Measurements from ENCODE around the gene SRPX.

The SRPX gene

DNA sequence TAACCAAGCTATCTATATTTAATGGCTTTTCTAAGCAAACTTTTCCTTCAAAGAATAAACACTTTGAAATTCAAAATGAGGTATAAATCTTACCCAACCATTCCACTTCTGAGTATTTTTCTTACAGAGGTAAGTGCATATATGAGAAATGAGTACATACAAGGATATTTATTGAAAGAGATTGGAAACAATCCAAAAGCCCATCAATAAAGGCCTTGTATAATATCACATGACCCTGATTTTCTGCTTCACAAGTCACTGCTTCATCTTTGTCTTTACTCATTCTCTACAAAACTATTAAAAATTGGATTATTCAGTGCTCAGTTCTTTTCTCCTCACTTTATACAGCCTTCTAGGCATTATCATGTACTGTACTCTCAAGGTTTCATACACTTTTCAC lies 91.3 kb downstream of the SRPX start:
- no peak overlapping the region for H3K4me3 ChIP-seq (ENCODE audit: low read length)
- no peak for TF ChIP-seq ZNF274 (IDR thresholded peaks at IDR 0.05; ENCODE audit: low read depth, low read length)

DNA sequence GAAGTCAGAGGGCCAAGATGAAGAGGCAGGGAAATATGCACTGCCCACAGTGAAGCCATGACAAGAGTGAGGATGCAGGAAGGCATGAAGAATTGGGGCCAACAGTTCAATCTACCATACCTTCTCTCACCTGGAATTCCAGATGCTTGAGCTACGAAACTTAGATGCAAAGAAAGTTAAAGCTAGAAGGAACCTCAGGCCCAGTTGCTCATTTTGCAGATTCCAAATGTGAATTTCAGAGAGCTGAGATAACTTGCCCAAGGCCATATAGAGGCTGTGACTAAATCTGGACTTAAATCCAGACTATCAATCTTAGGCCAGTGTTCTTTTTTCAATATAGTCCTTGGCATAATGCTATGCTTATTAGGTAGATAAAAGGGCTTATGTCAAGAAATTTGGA lies 92.7 kb downstream of the SRPX start:
- no peak overlapping the region for H3K4me3 ChIP-seq (ENCODE audit: low read length)
- no peak for TF ChIP-seq ZNF274 (IDR thresholded peaks at IDR 0.05; ENCODE audit: low read depth, low read length)

DNA sequence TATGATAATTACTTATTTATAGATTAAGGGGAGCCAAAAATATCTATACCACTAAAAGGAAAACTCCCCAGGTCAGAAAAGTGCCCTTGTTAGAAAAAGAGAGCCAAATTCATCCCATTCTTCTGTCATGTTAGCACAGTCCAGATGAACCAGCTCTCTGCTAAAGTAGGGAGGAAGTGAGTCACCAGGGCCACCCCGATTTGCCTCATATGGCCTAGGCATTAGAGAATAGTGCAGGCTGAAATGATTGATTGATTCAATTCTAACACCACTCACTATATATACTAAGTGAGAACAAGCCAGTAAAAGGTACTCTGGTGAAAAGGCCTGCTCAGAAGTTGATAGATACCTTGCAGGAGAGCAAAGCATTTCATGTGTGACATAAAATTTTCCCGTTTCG lies 94.5 kb downstream of the SRPX start:
- no peak for TF ChIP-seq ZNF274 (IDR thresholded peaks at IDR 0.05; ENCODE audit: low read depth, low read length)
- H3K4me3 ChIP-seq (ENCODE audit: low read length), result no peak overlapping the region

DNA sequence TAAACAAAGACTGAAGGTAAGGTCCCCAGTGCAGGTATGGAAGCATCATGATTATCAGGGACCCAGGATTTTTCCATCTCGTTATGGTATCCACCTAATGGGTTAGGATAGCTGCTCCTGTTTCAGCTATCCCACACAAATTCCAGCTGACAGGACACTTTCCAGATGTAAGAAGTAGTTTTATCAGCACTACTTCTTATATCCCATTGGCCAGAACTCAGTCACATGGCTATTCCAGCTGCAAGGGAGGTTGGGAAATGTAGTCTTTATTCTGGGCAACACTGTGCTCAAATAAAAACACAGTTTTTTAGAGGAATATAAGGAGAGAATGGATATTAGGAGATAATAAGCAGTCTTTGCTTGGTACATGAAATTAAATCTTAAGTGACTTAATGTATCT lies 96.7 kb downstream of the SRPX start:
- TF ChIP-seq ZNF274 (IDR thresholded peaks at IDR 0.05; ENCODE audit: low read depth, low read length), result no peak
- no peak overlapping the region for H3K4me3 ChIP-seq (ENCODE audit: low read length)

DNA sequence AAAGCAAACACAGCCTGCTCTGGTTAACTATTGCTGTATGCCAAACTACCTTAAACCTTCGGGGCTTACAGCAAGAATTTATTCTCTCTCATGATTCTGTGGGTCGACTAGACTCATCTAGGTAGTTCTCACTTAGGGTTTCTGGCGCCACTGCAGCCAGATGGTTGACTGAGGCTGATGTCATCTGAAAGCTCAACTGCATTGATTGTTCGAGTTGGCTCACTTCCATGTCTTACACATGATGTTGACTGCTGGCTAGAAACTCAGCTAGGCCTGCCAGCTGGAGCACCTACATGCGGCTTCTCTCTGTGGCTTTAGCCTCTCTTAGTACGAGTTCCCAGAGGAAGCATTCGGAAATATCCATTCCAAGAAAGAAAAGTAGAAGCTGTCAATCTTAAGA lies 103.2 kb downstream of the SRPX start:
- H3K4me3 ChIP-seq (ENCODE audit: low read length), result no peak overlapping the region
- no peak for TF ChIP-seq ZNF274 (IDR thresholded peaks at IDR 0.05; ENCODE audit: low read depth, low read length)

DNA sequence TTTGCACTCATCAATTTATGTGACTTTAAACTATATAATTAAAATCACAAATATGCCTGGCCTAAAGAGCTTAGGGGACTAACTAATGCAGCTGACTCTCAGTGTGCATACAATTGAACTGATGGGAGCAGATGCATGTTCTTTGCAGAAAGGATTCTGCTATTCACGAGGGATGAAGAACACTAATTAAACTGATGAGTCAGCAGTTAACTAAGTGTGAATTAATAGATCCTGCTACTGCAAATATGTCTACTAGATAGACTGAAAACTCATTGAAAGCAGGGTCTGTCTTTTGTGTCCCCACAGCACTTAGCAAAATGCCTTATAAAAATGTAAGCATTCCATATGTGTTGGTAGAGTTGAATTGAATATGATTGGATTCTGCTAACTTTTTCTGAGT lies 104.0 kb downstream of the SRPX start:
- H3K4me3 ChIP-seq (ENCODE audit: low read length), result no peak overlapping the region

DNA sequence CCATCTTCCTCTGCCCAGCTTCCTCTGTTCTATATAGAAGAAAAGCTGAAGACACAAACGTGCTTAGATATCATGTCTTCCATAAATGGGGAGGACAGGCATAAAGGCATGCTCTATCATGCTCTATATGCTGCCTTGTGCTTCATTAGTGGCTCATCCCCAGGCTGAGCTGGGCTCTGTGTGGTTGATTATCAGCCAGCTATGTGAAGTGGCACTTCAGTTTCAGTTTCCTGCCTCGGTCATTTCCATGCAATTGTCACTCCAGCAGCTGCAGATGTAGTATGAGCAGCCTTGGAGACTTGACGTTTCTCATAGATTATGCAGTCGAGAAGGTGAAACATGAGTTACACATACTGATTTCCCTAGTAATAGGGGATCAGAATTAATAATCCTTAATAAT lies 108.1 kb downstream of the SRPX start:
- no peak for TF ChIP-seq ZNF274 (IDR thresholded peaks at IDR 0.05; ENCODE audit: low read depth, low read length)
- no peak overlapping the region for H3K4me3 ChIP-seq (ENCODE audit: low read length)

More for the DNA sequence above, 104.0 kb downstream of the SRPX start:
- no peak for TF ChIP-seq ZNF274 (IDR thresholded peaks at IDR 0.05; ENCODE audit: low read depth, low read length)

DNA sequence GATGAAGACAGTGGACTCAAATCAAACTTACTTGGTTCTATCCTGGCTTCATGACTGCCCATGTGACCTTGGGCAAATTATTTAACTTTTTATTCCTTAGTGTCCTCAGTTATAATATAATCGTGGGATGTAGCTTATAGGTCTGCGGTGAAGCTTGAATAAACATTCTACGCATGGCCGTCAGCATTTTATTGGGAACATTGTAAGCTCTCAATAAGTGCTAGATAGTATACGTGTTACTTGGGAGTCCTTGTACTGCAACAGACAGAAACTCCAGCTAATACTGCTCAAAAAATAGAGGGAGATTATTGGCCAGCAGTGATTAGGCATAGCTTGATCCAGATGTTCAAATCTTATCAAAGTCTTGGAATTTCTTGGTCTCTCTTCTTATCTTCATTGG lies 109.5 kb downstream of the SRPX start:
- no peak overlapping the region for H3K4me3 ChIP-seq (ENCODE audit: low read length)

DNA sequence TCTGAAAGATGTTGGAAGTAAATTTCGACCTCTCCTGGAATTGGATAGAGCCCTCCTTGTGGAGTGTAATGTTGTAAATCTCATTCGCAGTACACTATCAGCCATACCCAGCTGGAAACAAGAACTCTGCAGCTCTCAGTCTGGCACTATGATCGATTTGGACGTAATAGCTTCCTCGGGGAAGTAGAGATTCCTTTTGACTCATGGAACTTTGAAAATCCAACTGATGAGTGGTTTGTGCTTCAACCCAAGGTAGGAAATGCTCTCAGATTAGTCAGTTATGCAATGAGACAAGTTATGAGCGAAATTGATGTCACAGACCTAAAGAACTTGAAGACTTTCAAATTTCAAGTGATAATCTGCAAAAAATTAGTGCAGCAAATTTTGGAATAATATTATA lies 110.4 kb downstream of the SRPX start:
- TF ChIP-seq ZNF274 (IDR thresholded peaks at IDR 0.05; ENCODE audit: low read depth, low read length), result no peak
- H3K4me3 ChIP-seq (ENCODE audit: low read length), result no peak overlapping the region

More for the DNA sequence above, 109.5 kb downstream of the SRPX start:
- no peak for TF ChIP-seq ZNF274 (IDR thresholded peaks at IDR 0.05; ENCODE audit: low read depth, low read length)

DNA sequence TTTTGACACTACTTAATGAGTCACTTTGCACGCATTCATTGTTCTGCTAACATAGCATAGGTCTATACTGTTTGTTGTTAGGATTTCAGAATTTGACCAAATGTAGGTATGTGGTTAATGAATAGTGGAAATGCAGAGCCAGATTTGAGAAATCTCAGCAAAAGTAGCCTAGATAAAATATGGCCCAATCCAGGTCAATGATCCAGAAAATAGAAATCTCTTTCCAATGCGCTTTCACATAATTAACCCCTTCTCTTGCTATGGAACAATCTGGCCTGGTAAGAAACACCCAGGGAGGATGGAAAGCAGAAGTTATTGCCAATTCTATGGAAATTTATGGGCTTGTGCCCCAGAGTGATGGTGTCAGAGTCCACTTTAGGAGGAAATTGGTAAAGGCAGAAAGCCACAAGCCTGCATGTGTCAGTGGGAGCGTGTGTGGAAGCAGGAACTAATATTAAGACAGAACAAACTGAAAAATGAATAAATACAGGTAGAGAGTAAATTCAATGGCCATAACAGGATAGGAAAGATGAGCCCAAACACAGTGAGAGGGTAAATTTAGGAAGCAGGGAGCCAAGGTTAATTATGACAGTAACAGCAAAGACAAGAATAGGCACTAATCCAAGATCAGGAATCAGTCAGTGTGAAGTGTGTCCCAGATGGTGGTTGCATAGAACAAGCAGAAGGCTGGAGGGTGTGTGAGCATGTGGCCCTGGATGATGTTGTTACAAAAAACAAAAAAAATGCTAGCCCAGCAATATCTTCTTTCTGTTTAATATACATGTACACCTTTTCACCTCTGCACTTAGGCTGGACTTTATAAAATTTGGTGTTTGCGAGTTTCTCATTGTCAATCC lies 111.4 kb downstream of the SRPX start:
- no peak overlapping the region for H3K4me3 ChIP-seq (ENCODE audit: low read length)
- TF ChIP-seq ZNF274 (IDR thresholded peaks at IDR 0.05; ENCODE audit: low read depth, low read length), result no peak

DNA sequence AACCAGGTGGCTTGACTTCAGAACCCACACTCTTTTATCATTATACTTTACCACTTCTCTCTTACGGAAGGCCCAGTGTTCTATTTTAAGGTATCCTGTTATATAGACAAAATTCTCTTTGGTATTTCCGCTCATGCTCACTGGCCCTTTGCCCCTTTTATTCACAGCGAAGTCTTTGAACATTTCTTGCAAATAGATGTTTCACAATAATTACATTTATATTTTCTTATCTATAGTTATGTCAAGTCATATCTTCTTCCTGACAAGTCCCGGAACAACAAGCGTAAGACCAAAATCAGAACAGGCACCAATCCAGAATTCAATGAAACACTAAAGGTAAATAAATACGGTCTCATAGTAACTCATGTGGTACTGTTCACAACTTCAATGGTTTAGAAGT lies 112.3 kb downstream of the SRPX start:
- no peak overlapping the region for H3K4me3 ChIP-seq (ENCODE audit: low read length)
- TF ChIP-seq ZNF274 (IDR thresholded peaks at IDR 0.05; ENCODE audit: low read depth, low read length), result no peak

DNA sequence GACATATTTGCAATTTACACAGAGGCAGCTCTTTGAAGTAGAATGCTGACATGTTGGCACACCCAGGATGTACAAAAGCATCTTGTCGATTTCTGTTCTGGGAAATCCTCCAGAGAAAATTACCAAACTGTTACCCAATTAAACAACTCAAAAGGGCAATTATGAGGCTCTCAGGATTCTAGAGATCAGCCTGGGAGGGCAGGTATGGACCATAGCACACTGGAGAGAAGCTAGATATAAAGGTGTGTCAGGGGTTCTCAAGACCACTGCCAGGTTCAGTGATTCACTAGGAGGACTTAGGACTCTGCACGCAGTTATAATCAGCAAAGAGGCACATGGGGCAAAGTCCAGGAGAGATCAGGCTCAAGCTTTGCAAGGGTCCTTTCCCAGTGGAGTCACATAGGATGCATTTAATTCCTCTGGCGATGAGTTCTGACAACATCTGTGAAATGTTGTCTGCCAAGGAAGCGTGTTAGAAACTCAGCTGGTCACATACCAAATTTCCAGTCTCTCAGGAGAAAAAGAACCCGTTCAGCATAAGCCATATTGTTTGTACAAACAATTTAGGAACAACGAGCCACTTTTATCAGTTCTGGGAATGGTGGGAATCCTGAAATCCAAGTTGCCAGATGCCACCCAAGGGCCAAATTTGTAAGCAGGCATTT lies 113.5 kb downstream of the SRPX start:
- no peak overlapping the region for H3K4me3 ChIP-seq (ENCODE audit: low read length)
- TF ChIP-seq ZNF274 (IDR thresholded peaks at IDR 0.05; ENCODE audit: low read depth, low read length), result no peak

DNA sequence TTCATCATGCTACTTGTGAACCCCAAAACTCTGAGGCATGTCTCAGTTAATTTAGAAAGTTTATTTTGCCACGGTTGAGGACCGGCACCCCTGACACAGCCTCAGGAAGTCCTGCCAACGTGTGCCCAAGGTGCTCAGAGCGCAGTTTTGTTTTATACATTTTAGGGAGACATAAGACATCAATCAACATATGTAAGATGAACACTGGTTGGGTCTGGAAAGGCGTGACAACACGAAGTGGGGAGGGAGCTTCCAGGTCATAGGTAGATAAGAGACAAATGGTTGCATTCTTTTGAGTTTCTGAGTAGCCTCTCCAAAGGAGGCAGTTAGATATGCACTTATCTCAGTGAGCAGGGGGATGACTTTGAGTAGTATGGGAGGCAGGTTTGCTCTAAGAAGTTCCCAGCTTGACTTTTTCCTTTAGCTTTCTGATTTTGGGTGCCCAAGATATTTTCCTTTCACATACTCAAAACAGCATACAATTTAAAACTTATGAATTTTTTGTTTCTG lies 115.4 kb downstream of the SRPX start:
- TF ChIP-seq ZNF274 (IDR thresholded peaks at IDR 0.05; ENCODE audit: low read depth, low read length), result no peak
- no peak overlapping the region for H3K4me3 ChIP-seq (ENCODE audit: low read length)

DNA sequence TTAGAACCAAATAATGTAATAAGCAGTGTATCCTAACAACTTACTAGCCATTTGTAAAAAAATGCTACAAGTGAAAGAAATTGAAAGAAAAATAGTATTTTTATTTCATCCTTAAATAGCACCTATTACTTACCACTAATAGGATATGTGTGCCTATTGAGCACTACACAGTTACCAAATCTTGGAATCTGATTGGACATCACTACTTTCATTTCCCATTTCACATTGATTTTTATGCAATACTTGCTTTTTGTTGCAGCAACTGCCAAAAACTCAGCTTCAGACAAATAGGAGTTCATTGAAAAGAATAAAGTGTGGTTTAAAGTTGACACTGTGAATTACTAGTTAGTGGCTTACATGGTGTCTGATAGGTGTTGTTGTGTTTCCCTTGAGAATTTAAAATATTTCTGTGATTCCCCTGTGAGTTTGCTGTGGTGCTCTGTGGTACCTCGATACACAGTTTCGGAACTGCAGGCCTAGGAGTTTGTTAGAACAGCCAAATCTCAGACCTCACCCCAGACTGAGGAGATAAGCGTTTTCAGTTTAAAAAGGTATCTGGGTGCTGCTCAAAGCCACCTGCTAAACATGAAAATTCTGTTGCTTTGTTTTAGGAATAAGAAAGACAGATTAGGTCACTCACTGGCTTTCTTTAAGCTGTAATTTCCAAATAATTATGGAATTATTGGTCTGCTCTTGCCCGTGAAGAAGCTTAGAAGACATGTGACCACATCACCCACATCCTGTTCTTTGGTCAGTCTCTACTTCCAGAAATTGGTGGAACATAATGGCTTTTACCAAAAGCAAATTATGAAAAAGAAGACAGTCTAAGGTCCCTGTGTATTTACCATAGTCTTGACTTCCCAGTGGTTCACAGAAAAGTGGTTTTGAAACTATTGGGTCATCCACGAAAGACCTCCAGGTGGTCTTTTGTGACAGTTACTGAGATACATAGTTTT lies 116.5 kb downstream of the SRPX start:
- no peak overlapping the region for H3K4me3 ChIP-seq (ENCODE audit: low read length)
- TF ChIP-seq ZNF274 (IDR thresholded peaks at IDR 0.05; ENCODE audit: low read depth, low read length), result no peak

All from GM08714 (cell line).